Activated T-cell treated with anti-CD3 and anti-CD28 coated beads, Interleukin-2, amount 50 U/mL, for 48 hours (primary cell): ENCODE data around the gene LEKR1.

Source experiments
- DNase-seq, 2 experiments: peaks; one replicate each; pipeline ENCODE4 v3.0.0-alpha.2; 2020

The LEKR1 gene

GRCh38 chr3:156997351-156997750 is 171.2 kb downstream of the LEKR1 start:
- DNase-seq: no peak

GRCh38 chr3:157001221-157001957 is 175.2 kb downstream of the LEKR1 start:
- no peak for DNase-seq

GRCh38 chr3:157021679-157022078 is 195.5 kb downstream of the LEKR1 start:
- DNase-seq: no peak

GRCh38 chr3:157023226-157023625 is 197.1 kb downstream of the LEKR1 start:
- no peak for DNase-seq

GRCh38 chr3:157026091-157026490 is 199.9 kb downstream of the LEKR1 start:
- DNase-seq: no peak

- no peak for DNase-seq
Observed at GRCh38 chr3:157027861-157028745, 201.9 kb downstream of the LEKR1 start.

GRCh38 chr3:157029365-157029790 is 203.2 kb downstream of the LEKR1 start:
- no peak for DNase-seq

- no peak for DNase-seq
Observed at GRCh38 chr3:157030712-157031111, 204.6 kb downstream of the LEKR1 start.

GRCh38 chr3:157033001-157033400 is 206.8 kb downstream of the LEKR1 start:
- no peak for DNase-seq

- DNase-seq: no peak
Observed at GRCh38 chr3:157040456-157040855, 214.3 kb downstream of the LEKR1 start.

- no peak for DNase-seq
Observed at GRCh38 chr3:157042226-157042625, 216.1 kb downstream of the LEKR1 start.

GRCh38 chr3:157043771-157044170 is 217.6 kb downstream of the LEKR1 start:
- no peak for DNase-seq

- no peak for DNase-seq
Observed at GRCh38 chr3:157045238-157045850, 219.2 kb downstream of the LEKR1 start.

- no peak for DNase-seq
Observed at GRCh38 chr3:157046520-157046919, 220.4 kb downstream of the LEKR1 start.

GRCh38 chr3:157051055-157051454 is 224.9 kb downstream of the LEKR1 start:
- no peak for DNase-seq

- DNase-seq: no peak
Observed at GRCh38 chr3:157051591-157051990, 225.4 kb downstream of the LEKR1 start.

- DNase-seq: no peak
Observed at GRCh38 chr3:157056035-157056434, 229.9 kb downstream of the LEKR1 start.

GRCh38 chr3:157058392-157059071 is 232.4 kb downstream of the LEKR1 start:
- DNase-seq: no peak

- no peak for DNase-seq
Observed at GRCh38 chr3:157059181-157059580, 233.0 kb downstream of the LEKR1 start.

GRCh38 chr3:157059661-157060060 is 233.5 kb downstream of the LEKR1 start:
- DNase-seq: no peak

GRCh38 chr3:157061265-157061664 is 235.1 kb downstream of the LEKR1 start:
- DNase-seq: no peak

GRCh38 chr3:157063469-157063868 is 237.3 kb downstream of the LEKR1 start:
- DNase-seq: no peak

- no peak for DNase-seq
Observed at GRCh38 chr3:157063926-157064325, 237.8 kb downstream of the LEKR1 start.
